H1 (cell line): ENCODE measurements around the gene SYTL5. TPM values are rescaled to one million over a fixed set of nuclear protein-coding genes. Genes with fewer than 3 reads are reported as not detected.

Source experiments
- CTCF ChIA-PET: fragments of 300-600 bp; sonication (Branson Sonifier 250); formaldehyde crosslinking; loops from one replicate; lab custom pipeline; 2021; ENCODE audit not compliant: partially characterized antibody; lab: Charles Lee
- POLR2A ChIA-PET: fragments of 300-600 bp; sonication (Branson Sonifier 250); formaldehyde crosslinking; loops from one replicate; lab custom pipeline; 2021; ENCODE audit warnings: inconsistent platforms; ENCODE audit not compliant: partially characterized antibody; lab: Charles Lee
- DNase-seq, 2 experiments: peaks; one replicate each; pipeline versions ENCODE4 v3.0.0 to v3.0.0-alpha.2; 2010 to 2022; ENCODE audit warnings: low spot score in 2 of 2, low read depth in 1 of 2, mixed read lengths in 1 of 2
- FAIRE-seq: peaks from 2 replicates; lab custom pipeline; 2011; peaks lifted over from hg19 to GRCh38; lab: Jason Lieb, UNC
- H2AFZ ChIP-seq: 2 replicates; pipeline ENCODE4 v1.8.1; 2012; ENCODE audit warnings: low read length, inconsistent platforms
- H2AK5ac ChIP-seq: 2 replicates; pipeline ENCODE4 v1.6.1; 2013; ENCODE audit warnings: low read depth, low read length
- H2BK120ac ChIP-seq: replicated peaks from 2 replicates; pipeline ENCODE3; 2013; ENCODE audit warnings: low read depth, low read length, inconsistent platforms
- H2BK12ac ChIP-seq: 2 replicates; pipeline ENCODE4 v1.6.1; 2013; ENCODE audit warnings: low read depth, low read length
- H2BK15ac ChIP-seq: 2 replicates; pipeline ENCODE4 v1.6.1; 2013; ENCODE audit warnings: low read length
- H2BK20ac ChIP-seq: 2 replicates; pipeline ENCODE4 v1.6.1; 2013; ENCODE audit warnings: low read length
- H2BK5ac ChIP-seq: 2 replicates; pipeline ENCODE4 v1.6.1; 2013; ENCODE audit warnings: low read depth, low read length
- H3K14ac ChIP-seq: 2 replicates; pipeline ENCODE4 v1.6.1; 2013; ENCODE audit warnings: inconsistent platforms; ENCODE audit not compliant: insufficient read length
- H3K18ac ChIP-seq: 2 replicates; pipeline ENCODE4 v1.6.1; 2013; ENCODE audit warnings: low read length; ENCODE audit errors: extremely low read depth
- H3K23ac ChIP-seq: 2 replicates; pipeline ENCODE4 v1.6.1; 2013; ENCODE audit warnings: inconsistent platforms; ENCODE audit not compliant: insufficient read length
- H3K23me2 ChIP-seq: 2 replicates; pipeline ENCODE4 v1.6.1; 2013; ENCODE audit warnings: low read depth, low read length
- H3K27ac ChIP-seq: 2 replicates; pipeline ENCODE4 v1.6.1; 2011; ENCODE audit warnings: low read depth, low read length, inconsistent platforms
- H3K27me3 ChIP-seq, 4 experiments: replicated peaks in 1 of 4; 1 replicate in 1 of 4; 2 replicates in 3 of 4; pipeline versions ENCODE4 v1.6.1 to v1.8.1; 2011 to 2013; ENCODE audit warnings: low read length in 3 of 4, mild to moderate bottlenecking in 3 of 4, inconsistent platforms in 2 of 4, mixed read lengths in 2 of 4, moderate library complexity in 1 of 4; ENCODE audit not compliant: control insufficient read depth in 3 of 4, insufficient read depth in 3 of 4; ENCODE audit errors: extremely low read depth in 1 of 4
- H3K36me3 ChIP-seq, 4 experiments: 2 replicates each; pipeline versions ENCODE4 v1.6.1 to v1.8.1; 2011 to 2013; ENCODE audit warnings: mild to moderate bottlenecking in 4 of 4, low read length in 3 of 4, moderate library complexity in 2 of 4, control low read depth in 1 of 4, inconsistent platforms in 1 of 4; ENCODE audit not compliant: insufficient read depth in 4 of 4, control insufficient read depth in 2 of 4
- H3K4ac ChIP-seq: replicated peaks from 2 replicates; pipeline ENCODE3; 2013; ENCODE audit warnings: low read length, low read depth, mixed read lengths, inconsistent platforms; ENCODE audit not compliant: insufficient read length
- H3K4me1 ChIP-seq, 4 experiments: replicated peaks in 1 of 4; 1 replicate in 1 of 4; 2 replicates in 3 of 4; pipeline versions ENCODE4 v1.6.1 to v1.8.1; 2011 to 2013; ENCODE audit warnings: low read length in 3 of 4, inconsistent platforms in 2 of 4, mixed read lengths in 1 of 4; ENCODE audit not compliant: insufficient read depth in 4 of 4, control insufficient read depth in 3 of 4
- H3K4me2 ChIP-seq, 2 experiments: 2 replicates each; pipeline versions ENCODE4 v1.6.1 to v1.8.1; 2011 to 2013; ENCODE audit warnings: low read depth in 2 of 2, low read length in 2 of 2, control low read depth in 1 of 2, inconsistent platforms in 1 of 2, mild to moderate bottlenecking in 1 of 2; ENCODE audit not compliant: insufficient read depth in 1 of 2
- H3K4me3 ChIP-seq, 4 experiments: fragments of 200-600, 300-600 bp in 1 of 4; sonication (generic), shearing (Covaris generic), sonication (Bioruptor Twin) in 1 of 4; 2 replicates each; pipeline versions ENCODE4 v1.5.1 to v1.8.1; 2011 to 2016; ENCODE audit warnings: low read length in 4 of 4, low read depth in 3 of 4, control low read depth in 2 of 4, inconsistent platforms in 2 of 4, mild to moderate bottlenecking in 2 of 4, mixed read lengths in 1 of 4, moderate library complexity in 1 of 4; ENCODE audit not compliant: insufficient read depth in 2 of 4; ENCODE audit errors: extremely low read depth in 1 of 4
- H3K56ac ChIP-seq: replicated peaks from 2 replicates; pipeline ENCODE3; 2013; ENCODE audit warnings: low read depth, mild to moderate bottlenecking, mixed read lengths, low read length, inconsistent platforms; ENCODE audit not compliant: insufficient read length
- H3K79me1 ChIP-seq: 2 replicates; pipeline ENCODE4 v1.6.1; 2013; ENCODE audit warnings: low read depth, low read length, control low read depth
- H3K79me2 ChIP-seq, 2 experiments: 2 replicates each; pipeline versions ENCODE4 v1.6.1 to v1.8.1; 2012 to 2013; ENCODE audit warnings: low read length in 2 of 2, mild to moderate bottlenecking in 2 of 2, inconsistent platforms in 1 of 2; ENCODE audit not compliant: insufficient read depth in 2 of 2, control insufficient read depth in 1 of 2
- H3K9ac ChIP-seq, 4 experiments: replicated peaks in 1 of 4; 1 replicate in 1 of 4; 2 replicates in 3 of 4; pipeline versions ENCODE4 v1.6.1 to v1.8.1; 2011 to 2013; ENCODE audit warnings: low read depth in 3 of 4, low read length in 3 of 4, control low read depth in 2 of 4, mild to moderate bottlenecking in 2 of 4, moderate library complexity in 2 of 4, inconsistent platforms in 1 of 4; ENCODE audit errors: extremely low read depth in 1 of 4
- H3K9me3 ChIP-seq, 2 experiments: 2 replicates each; pipeline versions ENCODE4 v1.6.1 to v1.8.1; 2012 to 2013; ENCODE audit warnings: mild to moderate bottlenecking in 2 of 2, moderate library complexity in 2 of 2, control low read depth in 1 of 2, inconsistent platforms in 1 of 2, low read depth in 1 of 2, low read length in 1 of 2, mixed read lengths in 1 of 2; ENCODE audit not compliant: insufficient read depth in 2 of 2
- H4K20me1 ChIP-seq, 2 experiments: replicated peaks in 1 of 2; 2 replicates each; pipeline versions ENCODE3 to v1.8.1; 2011 to 2013; ENCODE audit warnings: inconsistent platforms in 2 of 2, low read length in 2 of 2, mild to moderate bottlenecking in 1 of 2; ENCODE audit not compliant: insufficient read depth in 2 of 2, control insufficient read depth in 1 of 2
- H4K5ac ChIP-seq: 2 replicates; pipeline ENCODE4 v1.6.1; 2013; ENCODE audit warnings: low read length, low read depth, mixed read lengths, inconsistent platforms; ENCODE audit not compliant: insufficient read length
- H4K8ac ChIP-seq: 2 replicates; pipeline ENCODE4 v1.8.0; 2013; ENCODE audit warnings: mild to moderate bottlenecking, moderate library complexity, low read length, inconsistent platforms; ENCODE audit not compliant: insufficient read depth; ENCODE audit errors: extremely low read depth
- H4K91ac ChIP-seq: replicated peaks from 2 replicates; pipeline ENCODE3; 2013; ENCODE audit warnings: low read length, mixed read lengths, inconsistent platforms; ENCODE audit not compliant: insufficient read length
- BRCA1 ChIP-seq: IDR thresholded peaks from 2 replicates; pipeline ENCODE4 v1.6.1; 2012; ENCODE audit warnings: low read depth, low read length, improper control_type of control experiment
- EZH2 ChIP-seq: fragments of 200-600 bp; sonication (generic); IDR thresholded peaks from 2 replicates; pipeline ENCODE4 v1.7.1; 2012; ENCODE audit warnings: low read depth, mild to moderate bottlenecking, moderate library complexity, low read length, inconsistent platforms; ENCODE audit not compliant: severe bottlenecking
- RAD21 ChIP-seq, 2 experiments: IDR thresholded peaks in 1 of 2; conservative IDR thresholded peaks in 1 of 2; 2 replicates each; pipeline ENCODE4 v1.6.1; 2011; ENCODE audit warnings: low read depth in 2 of 2, low read length in 2 of 2, improper control_type of control experiment in 1 of 2, inconsistent platforms in 1 of 2, mild to moderate bottlenecking in 1 of 2, moderate library complexity in 1 of 2
- WGBS, 2 experiments: shearing (Covaris generic) in 1 of 2; methylation state at CpG; one replicate each; pipeline versions ENCODE4 v1.1.6 to v1.1.7; 2013 to 2015; ENCODE audit warnings: low lambda C conversion rate in 2 of 2, mixed read lengths in 2 of 2, inconsistent platforms in 1 of 2, low coverage in 1 of 2, missing lambda C conversion rate in 1 of 2; ENCODE audit not compliant: insufficient replicate concordance in 2 of 2, insufficient coverage in 1 of 2, insufficient read length in 1 of 2; ENCODE audit errors: extremely low coverage in 1 of 2, missing lambda C conversion rate in 1 of 2; 5-methylcytosine and 5-hydroxymethylcytosine counted together
- polyA plus RNA-seq, 7 experiments: library from polyadenylated mRNA; depleted of rRNA in 3 of 7; stranded (reverse) in 5 of 7; unstranded in 2 of 7; fragments of >200 nt in 5 of 7; fragments of 200-250 nt in 2 of 7; gene quantifications; 1 replicate in 5 of 7; 2 replicates in 1 of 7; 4 replicates in 1 of 7; pipeline versions ENCODE4 v1.2.1 to v1.2.3, GENCODE V29; 2011 to 2013; ENCODE audit warnings: missing spikeins in 2 of 7, mixed read lengths in 2 of 7
- total RNA-seq: library from RNA; stranded (reverse); fragmentation: NEBNext Ultra II Directional; extraction: Animal tissue kit (Norgen Biotek cat#: 25700); gene quantifications from 2 replicates; pipeline ENCODE4 v1.2.1, GENCODE V29; 2021

The SYTL5 gene
- total and polyA plus RNA-seq, 2 of the 8 experiments (the other 6 are each of a cell fraction or from before 2014, with no cell fraction given): 0.15 to 0.52 TPM

DNA sequence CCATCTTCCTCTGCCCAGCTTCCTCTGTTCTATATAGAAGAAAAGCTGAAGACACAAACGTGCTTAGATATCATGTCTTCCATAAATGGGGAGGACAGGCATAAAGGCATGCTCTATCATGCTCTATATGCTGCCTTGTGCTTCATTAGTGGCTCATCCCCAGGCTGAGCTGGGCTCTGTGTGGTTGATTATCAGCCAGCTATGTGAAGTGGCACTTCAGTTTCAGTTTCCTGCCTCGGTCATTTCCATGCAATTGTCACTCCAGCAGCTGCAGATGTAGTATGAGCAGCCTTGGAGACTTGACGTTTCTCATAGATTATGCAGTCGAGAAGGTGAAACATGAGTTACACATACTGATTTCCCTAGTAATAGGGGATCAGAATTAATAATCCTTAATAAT is 106.2 kb downstream of the SYTL5 start:
- no peak overlapping the region for H3K4me3 ChIP-seq
- no peaks in the 10 kb centered on the region for H4K20me1 ChIP-seq
- H3K79me2 ChIP-seq: no peaks in the 10 kb centered on the region
- H3K4me2 ChIP-seq: no peak overlapping the region
- H4K91ac ChIP-seq: no peak overlapping the region
- H2BK5ac ChIP-seq: no peak overlapping the region
- no peak overlapping the region for H2BK12ac ChIP-seq
- DNase-seq: no peak
- no peak overlapping the region for H3K56ac ChIP-seq
- CTCF ChIA-PET: interaction anchor here (1.4 to 1.5 kb wide), 3 partner anchors 9 to 186 kb away, joined by 3 to 4 read pairs (median 4); no protein-coding TSS in a partner anchor
- no peak overlapping the region for H4K5ac ChIP-seq
- H4K8ac ChIP-seq: no peak overlapping the region
- no peaks in the 10 kb centered on the region for H3K36me3 ChIP-seq
- no peaks in the 10 kb centered on the region for H3K23me2 ChIP-seq
- no peaks in the 10 kb centered on the region for H3K4me1 ChIP-seq
- no peak overlapping the region for H3K18ac ChIP-seq
- 88% methylated on average over 4 of the region's 4 CpGs; no CpG with 5 or more reads in 1 of the 2 experiments for WGBS, 2 experiments
- H2BK120ac ChIP-seq: no peak overlapping the region
- no peaks in the 10 kb centered on the region for H3K27me3 ChIP-seq
- H2AK5ac ChIP-seq: no peak overlapping the region
- H3K9me3 ChIP-seq: no peaks in the 10 kb centered on the region
- POLR2A ChIA-PET: no interaction called here
- no peak for FAIRE-seq
- no peak overlapping the region for H3K23ac ChIP-seq
- H3K9ac ChIP-seq: no peak overlapping the region
- H2BK15ac ChIP-seq: no peak overlapping the region
- H3K27ac ChIP-seq: no peak overlapping the region
- no peak overlapping the region for H3K14ac ChIP-seq
- H3K79me1 ChIP-seq: no peaks in the 10 kb centered on the region
- no peak overlapping the region for H2AFZ ChIP-seq
- H3K4ac ChIP-seq: no peak overlapping the region
- no peak overlapping the region for H2BK20ac ChIP-seq
- TF ChIP-seq EZH2: no peak
- no peak for TF ChIP-seq BRCA1
- TF ChIP-seq RAD21 (IDR thresholded peaks at IDR 0.05 in 1 of 2, conservative IDR thresholded peaks at IDR 0.05 in 1 of 2; ENCODE audit: low read depth in 2 of 2, low read length in 2 of 2): no peak
